Loucy (cell line): ENCODE results near the gene ATF7IP.

Source experiments
- EZH2phosphoT487 ChIP-seq: fragments of 200-600 bp; IDR thresholded peaks from 2 replicates; pipeline ENCODE4 v1.6.1; 2018; ENCODE audit warnings: antibody characterized with exemption, mild to moderate bottlenecking, moderate library complexity, borderline replicate concordance
- TF ChIP-seq, protein P1 (sequence below): fragments of 200-600 bp; sonication (generic); conservative IDR thresholded peaks from 2 replicates; pipeline ENCODE4 v1.5.1; 2014; ENCODE audit warnings: mild to moderate bottlenecking, antibody characterized with exemption, low read length

DNA sequence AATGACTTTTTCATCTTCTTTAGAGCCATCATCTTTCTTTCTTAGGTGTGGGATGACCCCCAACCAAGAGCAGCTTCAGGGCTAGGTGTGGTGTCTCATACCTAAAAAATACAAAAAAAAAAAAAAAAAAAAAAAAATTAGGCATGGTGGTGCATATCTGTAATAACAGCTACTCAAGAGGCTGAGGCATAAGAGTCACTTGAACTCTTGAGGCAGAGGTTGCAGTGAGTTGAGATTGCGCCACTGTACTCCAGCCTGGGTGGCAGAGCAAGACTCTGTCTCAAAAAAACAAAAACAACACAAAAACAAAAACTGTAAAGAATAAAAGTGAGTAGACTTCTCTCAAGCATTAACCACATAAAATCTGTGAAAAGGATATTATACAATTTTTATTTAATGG is 8.0 kb upstream of the ATF7IP start:
- TF ChIP-seq, protein P1, sequence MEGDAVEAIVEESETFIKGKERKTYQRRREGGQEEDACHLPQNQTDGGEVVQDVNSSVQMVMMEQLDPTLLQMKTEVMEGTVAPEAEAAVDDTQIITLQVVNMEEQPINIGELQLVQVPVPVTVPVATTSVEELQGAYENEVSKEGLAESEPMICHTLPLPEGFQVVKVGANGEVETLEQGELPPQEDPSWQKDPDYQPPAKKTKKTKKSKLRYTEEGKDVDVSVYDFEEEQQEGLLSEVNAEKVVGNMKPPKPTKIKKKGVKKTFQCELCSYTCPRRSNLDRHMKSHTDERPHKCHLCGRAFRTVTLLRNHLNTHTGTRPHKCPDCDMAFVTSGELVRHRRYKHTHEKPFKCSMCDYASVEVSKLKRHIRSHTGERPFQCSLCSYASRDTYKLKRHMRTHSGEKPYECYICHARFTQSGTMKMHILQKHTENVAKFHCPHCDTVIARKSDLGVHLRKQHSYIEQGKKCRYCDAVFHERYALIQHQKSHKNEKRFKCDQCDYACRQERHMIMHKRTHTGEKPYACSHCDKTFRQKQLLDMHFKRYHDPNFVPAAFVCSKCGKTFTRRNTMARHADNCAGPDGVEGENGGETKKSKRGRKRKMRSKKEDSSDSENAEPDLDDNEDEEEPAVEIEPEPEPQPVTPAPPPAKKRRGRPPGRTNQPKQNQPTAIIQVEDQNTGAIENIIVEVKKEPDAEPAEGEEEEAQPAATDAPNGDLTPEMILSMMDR, result no peak
- no peak for TF ChIP-seq EZH2phosphoT487
